HepG2 (cell line): Measurements from ENCODE around the gene PRPSAP2.

ENCODE experiments used
- FOXP1 ChIP-seq, 2 experiments: fragments of 450-650 bp in 1 of 2; IDR thresholded peaks; 2 replicates each; pipeline ENCODE4 v1.6.1; 2017 to 2018; ENCODE audit warnings: antibody characterized with exemption in 1 of 2
- ONECUT2 ChIP-seq: sonication (generic); formaldehyde crosslinking; IDR thresholded peaks from 2 replicates; pipeline ENCODE4 v1.4.0; 2020; ENCODE audit warnings: missing genetic modification reagents
- PAX8 ChIP-seq: sonication (generic); formaldehyde crosslinking; IDR thresholded peaks from 2 replicates; pipeline ENCODE4 v1.8.0; 2022; ENCODE audit warnings: mild to moderate bottlenecking, missing genetic modification reagents, borderline replicate concordance
- SRY ChIP-seq: sonication (generic); formaldehyde crosslinking; IDR thresholded peaks from 2 replicates; pipeline ENCODE4 v1.8.0; 2022; ENCODE audit warnings: mild to moderate bottlenecking, missing genetic modification reagents
- TF ChIP-seq, protein P1 (sequence below): sonication (generic); formaldehyde crosslinking; IDR thresholded peaks from 2 replicates; pipeline ENCODE4 v1.5.0; 2020; ENCODE audit warnings: mild to moderate bottlenecking, missing genetic modification reagents, borderline replicate concordance
- TF ChIP-seq, protein P2 (sequence below), 2 experiments: fragments of 450-650 bp in 1 of 2; sonication (generic) in 1 of 2; formaldehyde crosslinking in 1 of 2; IDR thresholded peaks; 2 replicates each; pipeline versions ENCODE4 v1.6.1 to v1.8.0; 2016 to 2022; ENCODE audit warnings: antibody characterized with exemption in 1 of 2, mild to moderate bottlenecking in 1 of 2, missing genetic modification reagents in 1 of 2
- TF ChIP-seq, protein P3 (sequence below), 2 experiments: sonication (generic) in 1 of 2; formaldehyde crosslinking in 1 of 2; IDR thresholded peaks; 2 replicates each; pipeline versions ENCODE4 v1.5.1 to v1.6.1; 2011 to 2020; ENCODE audit warnings: borderline replicate concordance in 1 of 2, low read depth in 1 of 2, low read length in 1 of 2, mild to moderate bottlenecking in 1 of 2, missing genetic modification reagents in 1 of 2, moderate library complexity in 1 of 2

DNA sequence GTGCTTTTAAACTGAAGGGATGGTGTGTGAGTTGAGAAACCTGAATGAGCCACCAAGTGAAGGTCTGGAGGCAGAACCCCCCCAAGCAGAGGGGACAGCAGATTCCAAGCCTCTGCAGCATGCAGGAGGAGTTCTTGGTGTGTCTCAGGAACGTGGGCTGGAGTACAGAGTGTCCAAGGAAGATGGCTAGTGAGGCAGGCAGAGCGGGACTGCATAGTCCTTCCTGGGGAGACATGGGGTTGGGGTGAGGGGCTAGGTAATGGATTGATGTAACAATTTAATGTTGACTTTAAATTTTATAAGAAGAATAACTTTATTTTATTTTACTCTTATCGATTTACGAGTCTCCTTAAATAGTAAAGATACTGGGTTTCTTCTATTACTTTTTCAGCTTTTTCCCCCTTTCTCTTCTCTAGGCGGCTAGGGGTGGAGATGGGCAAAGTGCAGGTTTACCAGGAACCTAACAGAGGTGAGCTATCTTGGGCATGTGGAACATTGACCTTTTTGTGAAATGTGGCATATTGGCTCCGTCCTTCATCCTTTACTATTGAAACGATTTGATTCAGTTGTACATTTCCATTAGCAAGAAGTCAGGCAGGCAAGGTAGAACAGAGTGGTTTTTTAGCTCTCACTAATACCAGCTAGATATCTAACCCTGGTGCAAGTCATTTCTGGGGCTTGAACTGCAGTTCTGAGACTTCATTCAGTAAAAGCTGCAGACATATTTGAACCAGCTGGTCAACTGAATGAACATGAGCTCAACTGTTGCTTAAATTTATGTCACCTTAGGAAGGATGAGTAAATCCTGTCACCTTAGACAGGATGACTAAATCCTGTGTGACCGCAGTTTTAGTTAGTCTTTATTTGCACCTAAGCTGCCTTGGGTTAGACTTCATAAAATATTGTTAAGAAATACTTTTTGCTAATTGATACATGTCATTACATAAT lies 9.2 kb downstream of the PRPSAP2 start:
- TF ChIP-seq SRY (CRISPR knock-in tag) (no peak), FOXP1 (IDR thresholded peaks at IDR 0.05) (no peak), FOXP1 (CRISPR knock-in tag; IDR thresholded peaks at IDR 0.05) (no peak; the same call in 1 of the 2 replicates), PAX8 (CRISPR knock-in tag) (no peak), ONECUT2 (no peak)
- TF ChIP-seq, protein P1, sequence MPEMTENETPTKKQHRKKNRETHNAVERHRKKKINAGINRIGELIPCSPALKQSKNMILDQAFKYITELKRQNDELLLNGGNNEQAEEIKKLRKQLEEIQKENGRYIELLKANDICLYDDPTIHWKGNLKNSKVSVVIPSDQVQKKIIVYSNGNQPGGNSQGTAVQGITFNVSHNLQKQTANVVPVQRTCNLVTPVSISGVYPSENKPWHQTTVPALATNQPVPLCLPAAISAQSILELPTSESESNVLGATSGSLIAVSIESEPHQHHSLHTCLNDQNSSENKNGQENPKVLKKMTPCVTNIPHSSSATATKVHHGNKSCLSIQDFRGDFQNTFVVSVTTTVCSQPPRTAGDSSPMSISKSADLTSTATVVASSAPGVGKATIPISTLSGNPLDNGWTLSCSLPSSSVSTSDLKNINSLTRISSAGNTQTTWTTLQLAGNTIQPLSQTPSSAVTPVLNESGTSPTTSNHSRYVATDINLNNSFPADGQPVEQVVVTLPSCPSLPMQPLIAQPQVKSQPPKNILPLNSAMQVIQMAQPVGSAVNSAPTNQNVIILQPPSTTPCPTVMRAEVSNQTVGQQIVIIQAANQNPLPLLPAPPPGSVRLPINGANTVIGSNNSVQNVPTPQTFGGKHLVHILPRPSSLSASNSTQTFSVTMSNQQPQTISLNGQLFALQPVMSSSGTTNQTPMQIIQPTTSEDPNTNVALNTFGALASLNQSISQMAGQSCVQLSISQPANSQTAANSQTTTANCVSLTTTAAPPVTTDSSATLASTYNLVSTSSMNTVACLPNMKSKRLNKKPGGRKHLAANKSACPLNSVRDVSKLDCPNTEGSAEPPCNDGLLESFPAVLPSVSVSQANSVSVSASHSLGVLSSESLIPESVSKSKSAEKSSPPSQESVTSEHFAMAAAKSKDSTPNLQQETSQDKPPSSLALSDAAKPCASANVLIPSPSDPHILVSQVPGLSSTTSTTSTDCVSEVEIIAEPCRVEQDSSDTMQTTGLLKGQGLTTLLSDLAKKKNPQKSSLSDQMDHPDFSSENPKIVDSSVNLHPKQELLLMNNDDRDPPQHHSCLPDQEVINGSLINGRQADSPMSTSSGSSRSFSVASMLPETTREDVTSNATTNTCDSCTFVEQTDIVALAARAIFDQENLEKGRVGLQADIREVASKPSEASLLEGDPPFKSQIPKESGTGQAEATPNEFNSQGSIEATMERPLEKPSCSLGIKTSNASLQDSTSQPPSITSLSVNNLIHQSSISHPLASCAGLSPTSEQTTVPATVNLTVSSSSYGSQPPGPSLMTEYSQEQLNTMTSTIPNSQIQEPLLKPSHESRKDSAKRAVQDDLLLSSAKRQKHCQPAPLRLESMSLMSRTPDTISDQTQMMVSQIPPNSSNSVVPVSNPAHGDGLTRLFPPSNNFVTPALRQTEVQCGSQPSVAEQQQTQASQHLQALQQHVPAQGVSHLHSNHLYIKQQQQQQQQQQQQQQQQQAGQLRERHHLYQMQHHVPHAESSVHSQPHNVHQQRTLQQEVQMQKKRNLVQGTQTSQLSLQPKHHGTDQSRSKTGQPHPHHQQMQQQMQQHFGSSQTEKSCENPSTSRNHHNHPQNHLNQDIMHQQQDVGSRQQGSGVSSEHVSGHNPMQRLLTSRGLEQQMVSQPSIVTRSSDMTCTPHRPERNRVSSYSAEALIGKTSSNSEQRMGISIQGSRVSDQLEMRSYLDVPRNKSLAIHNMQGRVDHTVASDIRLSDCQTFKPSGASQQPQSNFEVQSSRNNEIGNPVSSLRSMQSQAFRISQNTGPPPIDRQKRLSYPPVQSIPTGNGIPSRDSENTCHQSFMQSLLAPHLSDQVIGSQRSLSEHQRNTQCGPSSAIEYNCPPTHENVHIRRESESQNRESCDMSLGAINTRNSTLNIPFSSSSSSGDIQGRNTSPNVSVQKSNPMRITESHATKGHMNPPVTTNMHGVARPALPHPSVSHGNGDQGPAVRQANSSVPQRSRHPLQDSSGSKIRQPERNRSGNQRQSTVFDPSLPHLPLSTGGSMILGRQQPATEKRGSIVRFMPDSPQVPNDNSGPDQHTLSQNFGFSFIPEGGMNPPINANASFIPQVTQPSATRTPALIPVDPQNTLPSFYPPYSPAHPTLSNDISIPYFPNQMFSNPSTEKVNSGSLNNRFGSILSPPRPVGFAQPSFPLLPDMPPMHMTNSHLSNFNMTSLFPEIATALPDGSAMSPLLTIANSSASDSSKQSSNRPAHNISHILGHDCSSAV (CRISPR knock-in tag), result no peak
- TF ChIP-seq, protein P2, sequence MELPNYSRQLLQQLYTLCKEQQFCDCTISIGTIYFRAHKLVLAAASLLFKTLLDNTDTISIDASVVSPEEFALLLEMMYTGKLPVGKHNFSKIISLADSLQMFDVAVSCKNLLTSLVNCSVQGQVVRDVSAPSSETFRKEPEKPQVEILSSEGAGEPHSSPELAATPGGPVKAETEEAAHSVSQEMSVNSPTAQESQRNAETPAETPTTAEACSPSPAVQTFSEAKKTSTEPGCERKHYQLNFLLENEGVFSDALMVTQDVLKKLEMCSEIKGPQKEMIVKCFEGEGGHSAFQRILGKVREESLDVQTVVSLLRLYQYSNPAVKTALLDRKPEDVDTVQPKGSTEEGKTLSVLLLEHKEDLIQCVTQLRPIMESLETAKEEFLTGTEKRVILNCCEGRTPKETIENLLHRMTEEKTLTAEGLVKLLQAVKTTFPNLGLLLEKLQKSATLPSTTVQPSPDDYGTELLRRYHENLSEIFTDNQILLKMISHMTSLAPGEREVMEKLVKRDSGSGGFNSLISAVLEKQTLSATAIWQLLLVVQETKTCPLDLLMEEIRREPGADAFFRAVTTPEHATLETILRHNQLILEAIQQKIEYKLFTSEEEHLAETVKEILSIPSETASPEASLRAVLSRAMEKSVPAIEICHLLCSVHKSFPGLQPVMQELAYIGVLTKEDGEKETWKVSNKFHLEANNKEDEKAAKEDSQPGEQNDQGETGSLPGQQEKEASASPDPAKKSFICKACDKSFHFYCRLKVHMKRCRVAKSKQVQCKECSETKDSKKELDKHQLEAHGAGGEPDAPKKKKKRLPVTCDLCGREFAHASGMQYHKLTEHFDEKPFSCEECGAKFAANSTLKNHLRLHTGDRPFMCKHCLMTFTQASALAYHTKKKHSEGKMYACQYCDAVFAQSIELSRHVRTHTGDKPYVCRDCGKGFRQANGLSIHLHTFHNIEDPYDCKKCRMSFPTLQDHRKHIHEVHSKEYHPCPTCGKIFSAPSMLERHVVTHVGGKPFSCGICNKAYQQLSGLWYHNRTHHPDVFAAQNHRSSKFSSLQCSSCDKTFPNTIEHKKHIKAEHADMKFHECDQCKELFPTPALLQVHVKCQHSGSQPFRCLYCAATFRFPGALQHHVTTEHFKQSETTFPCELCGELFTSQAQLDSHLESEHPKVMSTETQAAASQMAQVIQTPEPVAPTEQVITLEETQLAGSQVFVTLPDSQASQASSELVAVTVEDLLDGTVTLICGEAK (IDR thresholded peaks at IDR 0.05), result no peak
- TF ChIP-seq, protein P2 (CRISPR knock-in tag; IDR thresholded peaks at IDR 0.05), result no peak
- TF ChIP-seq, protein P3, sequence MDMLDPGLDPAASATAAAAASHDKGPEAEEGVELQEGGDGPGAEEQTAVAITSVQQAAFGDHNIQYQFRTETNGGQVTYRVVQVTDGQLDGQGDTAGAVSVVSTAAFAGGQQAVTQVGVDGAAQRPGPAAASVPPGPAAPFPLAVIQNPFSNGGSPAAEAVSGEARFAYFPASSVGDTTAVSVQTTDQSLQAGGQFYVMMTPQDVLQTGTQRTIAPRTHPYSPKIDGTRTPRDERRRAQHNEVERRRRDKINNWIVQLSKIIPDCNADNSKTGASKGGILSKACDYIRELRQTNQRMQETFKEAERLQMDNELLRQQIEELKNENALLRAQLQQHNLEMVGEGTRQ (IDR thresholded peaks at IDR 0.05; ENCODE audit: low read depth, low read length), result no peak
- TF ChIP-seq, protein P3 (CRISPR knock-in tag; IDR thresholded peaks at IDR 0.05; ENCODE audit: borderline replicate concordance), result no peak
